Type B pancreatic cell (in vitro differentiated cells): ENCODE measurements around the gene RHOBTB3. TPM values are rescaled to one million over a fixed set of nuclear protein-coding genes. Genes with fewer than 3 reads are reported as not detected.

Source experiments
- DNase-seq: peaks from one replicate; pipeline ENCODE4 v3.0.0; 2021; ENCODE audit warnings: mixed read lengths; ENCODE audit not compliant: unreplicated experiment; ENCODE audit errors: extremely low spot score
- H3K27ac Mint-ChIP-seq: 2 replicates; pipeline ENCODE4 v1.8.0; 2021; ENCODE audit warnings: mild to moderate bottlenecking, mixed read lengths
- H3K27me3 Mint-ChIP-seq: 2 replicates; pipeline ENCODE4 v1.8.0; 2021; ENCODE audit warnings: mixed read lengths
- H3K36me3 Mint-ChIP-seq: 2 replicates; pipeline ENCODE4 v1.8.0; 2021; ENCODE audit warnings: mixed read lengths
- H3K4me1 Mint-ChIP-seq: one replicate; pipeline ENCODE4 v1.8.0; 2021; ENCODE audit warnings: mixed read lengths; ENCODE audit not compliant: unreplicated experiment
- H3K4me3 Mint-ChIP-seq: 2 replicates; pipeline ENCODE4 v1.8.0; 2021; ENCODE audit warnings: mild to moderate bottlenecking, mixed read lengths
- H3K9me3 Mint-ChIP-seq: 2 replicates; pipeline ENCODE4 v1.8.0; 2021; ENCODE audit warnings: mixed read lengths
- total RNA-seq: library from RNA; stranded (reverse); gene quantifications from 2 replicates; pipeline ENCODE4 v1.2.1, GENCODE V29; 2021; ENCODE audit warnings: low replicate concordance
- TF ChIP-seq, protein P1 (sequence below): fragments of 200-600 bp; sonication (generic); conservative IDR thresholded peaks from 2 replicates; pipeline ENCODE4 v1.5.0; 2021; ENCODE audit warnings: antibody characterized with exemption, mild to moderate bottlenecking

Gene RHOBTB3
- total RNA-seq, 1 donor from 2014 or later, result 76.3 TPM

DNA sequence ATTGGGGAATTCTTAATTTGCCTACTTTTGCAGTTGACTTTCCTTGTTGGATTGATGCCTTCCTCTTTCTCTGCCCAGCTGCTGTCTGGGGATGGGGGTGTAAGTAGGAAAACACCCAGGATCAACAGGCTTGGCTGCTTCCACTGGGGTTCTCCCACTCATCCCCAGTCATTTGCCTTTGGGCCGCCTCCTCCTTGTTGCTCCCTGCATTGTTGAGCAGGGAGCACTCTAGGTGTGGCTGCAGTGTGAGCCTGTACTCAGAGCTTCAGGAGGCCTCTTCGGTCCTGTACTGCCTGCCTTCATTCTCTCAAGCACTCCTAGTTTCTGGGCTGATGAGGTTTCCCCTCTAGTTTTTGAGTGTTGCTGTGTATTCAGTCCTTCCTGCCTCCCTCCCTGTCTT is 12.1 kb downstream of the RHOBTB3 start:
- Mint-ChIP-seq H3K27me3 (no peaks in the 10 kb centered on the region), H3K4me3 (no peak overlapping the region), H3K4me1 (no peaks in the 10 kb centered on the region), H3K9me3 (no peaks in the 10 kb centered on the region), H3K27ac (no peak overlapping the region), H3K36me3 (peaks cover 32% of the 10 kb centered on the region)
- DNase-seq, result no peak
- TF ChIP-seq, protein P1, sequence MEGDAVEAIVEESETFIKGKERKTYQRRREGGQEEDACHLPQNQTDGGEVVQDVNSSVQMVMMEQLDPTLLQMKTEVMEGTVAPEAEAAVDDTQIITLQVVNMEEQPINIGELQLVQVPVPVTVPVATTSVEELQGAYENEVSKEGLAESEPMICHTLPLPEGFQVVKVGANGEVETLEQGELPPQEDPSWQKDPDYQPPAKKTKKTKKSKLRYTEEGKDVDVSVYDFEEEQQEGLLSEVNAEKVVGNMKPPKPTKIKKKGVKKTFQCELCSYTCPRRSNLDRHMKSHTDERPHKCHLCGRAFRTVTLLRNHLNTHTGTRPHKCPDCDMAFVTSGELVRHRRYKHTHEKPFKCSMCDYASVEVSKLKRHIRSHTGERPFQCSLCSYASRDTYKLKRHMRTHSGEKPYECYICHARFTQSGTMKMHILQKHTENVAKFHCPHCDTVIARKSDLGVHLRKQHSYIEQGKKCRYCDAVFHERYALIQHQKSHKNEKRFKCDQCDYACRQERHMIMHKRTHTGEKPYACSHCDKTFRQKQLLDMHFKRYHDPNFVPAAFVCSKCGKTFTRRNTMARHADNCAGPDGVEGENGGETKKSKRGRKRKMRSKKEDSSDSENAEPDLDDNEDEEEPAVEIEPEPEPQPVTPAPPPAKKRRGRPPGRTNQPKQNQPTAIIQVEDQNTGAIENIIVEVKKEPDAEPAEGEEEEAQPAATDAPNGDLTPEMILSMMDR, result no peak

DNA sequence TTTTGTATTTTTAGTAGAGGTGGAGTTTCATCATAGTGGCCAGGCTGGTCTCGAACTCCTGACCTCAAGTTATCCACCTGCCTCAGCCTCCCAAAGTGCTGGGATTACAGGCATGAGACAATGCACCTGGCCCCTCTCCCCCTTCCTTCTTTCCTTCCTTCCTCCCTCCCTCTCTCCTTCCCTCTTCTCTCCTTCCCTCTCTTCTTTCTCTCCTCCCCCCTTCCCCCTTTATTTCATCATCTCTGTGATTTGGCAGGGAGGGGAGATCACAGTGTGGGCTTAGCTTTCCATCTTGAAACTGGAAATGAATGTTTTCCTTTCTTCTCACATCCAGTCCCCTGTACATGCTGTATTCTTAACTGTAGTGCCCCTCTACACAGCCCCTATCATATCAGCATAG is 12.7 kb downstream of the RHOBTB3 start:
- Mint-ChIP-seq H3K27ac (no peak overlapping the region), H3K36me3 (peaks cover 30% of the 10 kb centered on the region), H3K4me3 (no peak overlapping the region), H3K9me3 (no peaks in the 10 kb centered on the region), H3K4me1 (peaks cover 2% of the 10 kb centered on the region), H3K27me3 (no peaks in the 10 kb centered on the region)
- TF ChIP-seq, protein P1, result no peak
- no peak for DNase-seq

DNA sequence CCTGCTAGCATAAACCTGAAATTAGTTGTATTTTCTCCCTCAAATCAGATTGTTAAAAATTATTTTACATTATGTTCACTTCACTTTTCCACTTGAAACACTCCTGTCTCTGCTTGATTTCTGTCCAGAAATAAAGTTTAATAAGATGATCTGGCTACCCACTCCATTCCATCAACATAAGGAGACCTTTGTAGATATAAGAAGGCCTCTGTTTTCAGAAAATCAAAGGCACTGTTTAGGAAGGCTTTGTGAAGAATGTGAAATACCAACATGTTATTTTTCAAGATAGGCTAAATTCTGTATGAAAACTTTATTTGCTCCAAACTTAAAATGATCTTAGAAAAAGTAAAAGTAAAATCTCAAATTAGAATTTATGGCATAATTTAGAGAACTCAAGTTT is 15.1 kb downstream of the RHOBTB3 start:
- TF ChIP-seq, protein P1, result no peak
- peaks cover 36% of the 10 kb centered on the region for H3K36me3 Mint-ChIP-seq
- no peak overlapping the region for H3K4me3 Mint-ChIP-seq
- peaks cover 4% of the 10 kb centered on the region for H3K4me1 Mint-ChIP-seq
- DNase-seq, result no peak
- H3K27me3 Mint-ChIP-seq, result no peaks in the 10 kb centered on the region
- H3K27ac Mint-ChIP-seq, result no peak overlapping the region
- no peaks in the 10 kb centered on the region for H3K9me3 Mint-ChIP-seq

DNA sequence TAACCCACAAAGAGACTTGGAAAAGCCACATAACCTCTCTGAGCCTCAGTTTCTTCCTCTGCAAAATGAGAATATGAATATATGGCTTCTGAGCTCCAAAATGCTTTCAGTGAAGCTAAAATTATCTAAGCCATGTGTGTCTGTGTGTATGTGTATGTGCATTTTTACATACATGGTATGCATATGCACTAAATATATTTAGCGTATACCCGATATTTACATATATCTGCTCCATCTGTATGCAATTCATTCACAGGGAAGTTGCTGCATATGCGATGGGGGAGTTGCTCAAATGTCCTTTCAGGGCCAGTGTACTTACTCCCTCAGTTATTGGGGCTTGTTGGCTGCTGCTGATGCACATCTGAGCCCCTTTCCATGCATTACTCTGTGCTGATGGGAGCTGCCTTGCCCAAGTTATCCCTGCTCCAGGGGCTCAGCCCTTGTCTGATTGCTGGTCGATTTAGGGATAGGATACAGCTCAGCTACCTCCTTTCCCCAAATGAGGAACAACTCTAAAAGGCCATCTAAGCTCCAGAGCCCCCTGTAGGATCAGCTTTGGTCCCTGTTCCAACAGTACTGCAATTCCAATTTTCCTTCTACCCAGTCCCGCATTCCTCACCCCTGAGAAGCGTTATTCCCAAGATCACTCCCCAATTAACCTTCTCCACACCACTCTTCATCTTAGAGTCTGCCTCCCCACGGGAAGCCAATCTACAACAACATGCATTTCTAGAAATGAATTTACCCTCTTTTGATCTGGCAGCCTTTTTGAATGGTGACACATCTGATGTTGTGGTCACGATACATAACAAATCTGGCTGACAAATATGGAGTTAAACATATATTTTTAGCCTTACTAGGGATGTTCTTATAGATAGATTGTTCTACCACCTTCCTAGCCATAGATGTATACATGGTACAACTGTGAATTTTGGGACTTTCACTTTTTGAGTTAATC is 15.9 kb downstream of the RHOBTB3 start:
- Mint-ChIP-seq H3K4me1 (peaks cover 4% of the 10 kb centered on the region), H3K27ac (no peak overlapping the region), H3K9me3 (no peaks in the 10 kb centered on the region), H3K4me3 (no peak overlapping the region), H3K27me3 (no peaks in the 10 kb centered on the region), H3K36me3 (peaks cover 38% of the 10 kb centered on the region)
- no peak for DNase-seq
- TF ChIP-seq, protein P1, result no peak

DNA sequence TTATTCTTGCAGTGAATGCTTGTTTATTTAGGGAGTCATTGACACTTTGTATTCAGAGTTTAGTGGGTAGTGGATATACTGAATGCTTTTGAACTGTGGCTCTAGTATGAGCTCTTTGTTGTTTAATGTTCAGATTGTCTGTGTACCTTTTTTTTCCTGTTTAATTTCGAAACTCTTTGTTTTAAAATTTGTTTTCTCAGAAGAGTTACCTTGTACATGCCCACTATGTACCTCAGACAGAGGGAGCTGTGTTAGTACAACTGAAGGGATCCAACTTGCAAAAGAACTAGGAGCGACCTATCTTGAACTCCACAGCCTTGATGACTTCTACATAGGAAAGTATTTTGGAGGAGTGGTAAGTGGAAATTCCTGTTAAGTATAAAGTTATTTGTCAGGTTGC is 17.0 kb downstream of the RHOBTB3 start:
- H3K27ac Mint-ChIP-seq, result peak overlapping the region; percentile 85

More for the DNA sequence above, 17.0 kb downstream of the RHOBTB3 start:
- no peak overlapping the region for H3K4me3 Mint-ChIP-seq
- H3K4me1 Mint-ChIP-seq, result peaks cover 4% of the 10 kb centered on the region
- no peaks in the 10 kb centered on the region for H3K27me3 Mint-ChIP-seq
- TF ChIP-seq, protein P1, result no peak
- no peak for DNase-seq
- H3K36me3 Mint-ChIP-seq, result peaks cover 44% of the 10 kb centered on the region
- no peaks in the 10 kb centered on the region for H3K9me3 Mint-ChIP-seq
